Neural crest cell (in vitro differentiated cells): ENCODE results near the gene SPRR1A. TPM values are rescaled to one million over a fixed set of nuclear protein-coding genes. Genes with fewer than 3 reads are reported as not detected.

Experiments used
- DNase-seq: peaks from one replicate; pipeline ENCODE4 v3.0.0; 2021; ENCODE audit warnings: low read depth, mixed read lengths, low spot score
- H3K27ac Mint-ChIP-seq: one replicate; pipeline ENCODE4 v1.8.0; 2021; ENCODE audit warnings: mild to moderate bottlenecking, mixed read lengths; ENCODE audit not compliant: unreplicated experiment
- H3K27me3 Mint-ChIP-seq: 2 replicates; pipeline ENCODE4 v1.8.0; 2021; ENCODE audit warnings: low read depth, mild to moderate bottlenecking, mixed read lengths
- H3K36me3 Mint-ChIP-seq: 2 replicates; pipeline ENCODE4 v1.8.0; 2021; ENCODE audit warnings: low read depth, mild to moderate bottlenecking, mixed read lengths
- H3K4me1 Mint-ChIP-seq: 2 replicates; pipeline ENCODE4 v1.8.0; 2021; ENCODE audit warnings: mixed read lengths
- H3K4me3 Mint-ChIP-seq: one replicate; pipeline ENCODE4 v1.8.0; 2021; ENCODE audit warnings: mild to moderate bottlenecking, mixed read lengths
- H3K9me3 Mint-ChIP-seq: 2 replicates; pipeline ENCODE4 v1.8.0; 2021; ENCODE audit warnings: mixed read lengths
- CTCF ChIP-seq: fragments of 200-600 bp; sonication (generic); conservative IDR thresholded peaks from 2 replicates; pipeline ENCODE4 v1.5.0; 2021; ENCODE audit warnings: antibody characterized with exemption, mild to moderate bottlenecking
- total RNA-seq: library from RNA; stranded (reverse); gene quantifications from 2 replicates; pipeline ENCODE4 v1.2.1, GENCODE V29; 2021

SPRR1A gene
- total RNA-seq, 1 donor from 2014 or later, result not detected

GRCh38 chr1:152959273-152959672 is 24.6 kb upstream of the SPRR1A start:
- no peaks in the 10 kb centered on the region for H3K36me3 Mint-ChIP-seq
- H3K27ac Mint-ChIP-seq, result no peak overlapping the region
- no peaks in the 10 kb centered on the region for H3K9me3 Mint-ChIP-seq

GRCh38 chr1:152959801-152960451 is 24.0 kb upstream of the SPRR1A start:
- no peak overlapping the region for H3K27ac Mint-ChIP-seq
- no peak for TF ChIP-seq CTCF
- no peaks in the 10 kb centered on the region for H3K36me3 Mint-ChIP-seq
- no peaks in the 10 kb centered on the region for H3K27me3 Mint-ChIP-seq
- H3K9me3 Mint-ChIP-seq, result no peaks in the 10 kb centered on the region
- no peaks in the 10 kb centered on the region for H3K4me1 Mint-ChIP-seq
- no peak for DNase-seq
- no peak overlapping the region for H3K4me3 Mint-ChIP-seq

More at GRCh38 chr1:152959273-152959672, 24.6 kb upstream of the SPRR1A start:
- no peak for DNase-seq
- Mint-ChIP-seq H3K27me3 (no peaks in the 10 kb centered on the region), H3K4me1 (no peaks in the 10 kb centered on the region), H3K4me3 (no peak overlapping the region)
- TF ChIP-seq CTCF, result no peak

- Mint-ChIP-seq H3K27ac (no peak overlapping the region), H3K4me3 (no peak overlapping the region), H3K4me1 (no peaks in the 10 kb centered on the region), H3K36me3 (no peaks in the 10 kb centered on the region), H3K9me3 (no peaks in the 10 kb centered on the region), H3K27me3 (peaks cover 1% of the 10 kb centered on the region)
- no peak for TF ChIP-seq CTCF
- no peak for DNase-seq
Observed at GRCh38 chr1:152960452-152961044, 23.3 kb upstream of the SPRR1A start.

GRCh38 chr1:152961226-152961891 is 22.5 kb upstream of the SPRR1A start:
- H3K36me3 Mint-ChIP-seq, result no peaks in the 10 kb centered on the region
- H3K4me3 Mint-ChIP-seq, result no peak overlapping the region
- DNase-seq, result no peak
- TF ChIP-seq CTCF, result no peak
- peaks cover 4% of the 10 kb centered on the region for H3K27me3 Mint-ChIP-seq
- H3K27ac Mint-ChIP-seq, result no peak overlapping the region
- no peaks in the 10 kb centered on the region for H3K9me3 Mint-ChIP-seq
- no peaks in the 10 kb centered on the region for H3K4me1 Mint-ChIP-seq

- DNase-seq, result no peak
- Mint-ChIP-seq H3K4me1 (no peaks in the 10 kb centered on the region), H3K36me3 (no peaks in the 10 kb centered on the region), H3K9me3 (no peaks in the 10 kb centered on the region), H3K4me3 (no peak overlapping the region), H3K27ac (no peak overlapping the region), H3K27me3 (peaks cover 4% of the 10 kb centered on the region)
- TF ChIP-seq CTCF, result no peak
Observed at GRCh38 chr1:152962876-152963415, 20.9 kb upstream of the SPRR1A start.
